NCI-H446 (cell line): Measurements from ENCODE around the gene KIF25.
"Not testable (repeated sequence)": the region's sequence is repeated elsewhere in the genome, so short reads cannot be mapped to it uniquely, and the experiment has no call there.

Source experiments
- DNase-seq, 2 experiments: peaks; one replicate each; lab custom pipeline; 2025; lab: John Stamatoyannopoulos, UW

The KIF25 gene

GRCh38 chr6:167995731-167996151 is 1.7 kb upstream of the KIF25 start:
- no peak for DNase-seq

- DNase-seq, result no peak
Observed at GRCh38 chr6:167996424-167997199, 859 bp upstream of the KIF25 start.

GRCh38 chr6:167998215-167998614 is 744 bp downstream of the KIF25 start:
- no peak for DNase-seq

GRCh38 chr6:168000198-168001028 is 2.9 kb downstream of the KIF25 start:
- no peak for DNase-seq

GRCh38 chr6:168001029-168001332 is 3.5 kb downstream of the KIF25 start:
- DNase-seq, result no peak

- not testable (repeated sequence) for DNase-seq
Observed at GRCh38 chr6:168001514-168001913, 4.0 kb downstream of the KIF25 start.

GRCh38 chr6:168002804-168003203 is 5.3 kb downstream of the KIF25 start:
- no peak for DNase-seq

- DNase-seq, result no peak
Observed at GRCh38 chr6:168004023-168004422, 6.6 kb downstream of the KIF25 start.

- DNase-seq, result no peak
Observed at GRCh38 chr6:168004945-168005344, 7.5 kb downstream of the KIF25 start.

- DNase-seq, result no peak
Observed at GRCh38 chr6:168005796-168006195, 8.3 kb downstream of the KIF25 start.

- DNase-seq, result no peak
Observed at GRCh38 chr6:168007592-168008338, 10.3 kb downstream of the KIF25 start.

- DNase-seq, result no peak
Observed at GRCh38 chr6:168009331-168009730, 11.9 kb downstream of the KIF25 start.

GRCh38 chr6:168011291-168011690 is 13.8 kb downstream of the KIF25 start:
- DNase-seq, result no peak

- no peak for DNase-seq
Observed at GRCh38 chr6:168012431-168013249, 15.2 kb downstream of the KIF25 start.

- no peak for DNase-seq
Observed at GRCh38 chr6:168013250-168013915, 15.9 kb downstream of the KIF25 start.

GRCh38 chr6:168014428-168014827 is 17.0 kb downstream of the KIF25 start:
- no peak for DNase-seq

- DNase-seq, result no peak
Observed at GRCh38 chr6:168015009-168015408, 17.5 kb downstream of the KIF25 start.

GRCh38 chr6:168015482-168016175 is 18.2 kb downstream of the KIF25 start:
- DNase-seq, result no peak

GRCh38 chr6:168016176-168016620 is 18.7 kb downstream of the KIF25 start:
- DNase-seq, result no peak

GRCh38 chr6:168016721-168017525 is 19.5 kb downstream of the KIF25 start:
- no peak for DNase-seq
